SJSA1 (cell line): ENCODE data around the gene KIAA1586. TPM values are rescaled to one million over a fixed set of nuclear protein-coding genes. Genes with fewer than 3 reads are reported as not detected.
A peak's percentile ranks its signal among the peaks of the same experiment; 100 is the strongest.
"Not testable (repeated sequence)": the region's sequence is repeated elsewhere in the genome, so short reads cannot be mapped to it uniquely, and the experiment has no call there.

ENCODE experiments used
- DNase-seq, 2 experiments: peaks; one replicate each; pipeline ENCODE4 v3.0.0-alpha.2; 2015 to 2020; ENCODE audit warnings: low spot score in 2 of 2, low read depth in 1 of 2
- H3K27ac ChIP-seq: fragments of 250-450 bp; sonication (Bioruptor Pico); 2 replicates; pipeline ENCODE4 v1.5.1; 2020; ENCODE audit warnings: mild to moderate bottlenecking, moderate library complexity
- H3K27me3 ChIP-seq: fragments of 250-450 bp; sonication (Bioruptor Pico); replicated peaks from 2 replicates; pipeline ENCODE4 v1.5.1; 2020; ENCODE audit warnings: mild to moderate bottlenecking, moderate library complexity
- H3K36me3 ChIP-seq: fragments of 250-450 bp; sonication (Bioruptor Pico); 2 replicates; pipeline ENCODE4 v1.5.1; 2020; ENCODE audit warnings: mild to moderate bottlenecking
- H3K4me1 ChIP-seq: fragments of 250-450 bp; sonication (Bioruptor Pico); replicated peaks from 2 replicates; pipeline ENCODE4 v1.6.1; 2021; ENCODE audit warnings: mild to moderate bottlenecking
- H3K4me3 ChIP-seq: fragments of 250-450 bp; sonication (Bioruptor Pico); 2 replicates; pipeline ENCODE4 v1.5.1; 2020; ENCODE audit warnings: mild to moderate bottlenecking
- H3K9me3 ChIP-seq: fragments of 250-450 bp; sonication (Bioruptor Pico); replicated peaks from 2 replicates; pipeline ENCODE4 v1.5.1; 2020; ENCODE audit warnings: mild to moderate bottlenecking
- total RNA-seq: library from RNA; depleted of rRNA; stranded (reverse); fragments of >200 nt; shearing (Covaris generic); gene quantifications from 2 replicates; pipeline ENCODE4 v1.2.3, GENCODE V29; 2014

KIAA1586 gene
- total RNA-seq, 1 experiment from 2014 or later: 22.8 TPM

- Histone ChIP-seq H3K4me1 (no peaks in the 10 kb centered on the region), H3K36me3 (peaks cover 6% of the 10 kb centered on the region; the same call in 1 of the 2 replicates), H3K27me3 (no peaks in the 10 kb centered on the region), H3K9me3 (no peaks in the 10 kb centered on the region), H3K4me3 (no peak overlapping the region), H3K27ac (no peak overlapping the region)
- DNase-seq: no peak
Observed at GRCh38 chr6:57068061-57068460, 21.6 kb downstream of the KIAA1586 start.

- no peak overlapping the region for H3K4me3 ChIP-seq
- no peaks in the 10 kb centered on the region for H3K9me3 ChIP-seq
- no peaks in the 10 kb centered on the region for H3K4me1 ChIP-seq
Observed at GRCh38 chr6:57069228-57069627, 22.7 kb downstream of the KIAA1586 start.

GRCh38 chr6:57069920-57070331 lies 23.4 kb downstream of the KIAA1586 start:
- no peak overlapping the region for H3K27ac ChIP-seq
- no peak overlapping the region for H3K4me3 ChIP-seq
- DNase-seq: no peak
- H3K36me3 ChIP-seq: peaks cover 3% of the 10 kb centered on the region; the same call in 1 of the 2 replicates
- H3K9me3 ChIP-seq: no peaks in the 10 kb centered on the region
- no peaks in the 10 kb centered on the region for H3K4me1 ChIP-seq
- H3K27me3 ChIP-seq: no peaks in the 10 kb centered on the region

More at GRCh38 chr6:57069228-57069627, 22.7 kb downstream of the KIAA1586 start:
- H3K27ac ChIP-seq: no peak overlapping the region
- no peak for DNase-seq
- peaks cover 6% of the 10 kb centered on the region; the same call in 1 of the 2 replicates for H3K36me3 ChIP-seq
- H3K27me3 ChIP-seq: no peaks in the 10 kb centered on the region

GRCh38 chr6:57072108-57072507 lies 25.6 kb downstream of the KIAA1586 start:
- H3K4me1 ChIP-seq: no peaks in the 10 kb centered on the region
- H3K4me3 ChIP-seq: no peak overlapping the region
- no peaks in the 10 kb centered on the region for H3K9me3 ChIP-seq
- no peaks in the 10 kb centered on the region for H3K27me3 ChIP-seq
- no peak for DNase-seq
- H3K27ac ChIP-seq: no peak overlapping the region
- H3K36me3 ChIP-seq: no peaks in the 10 kb centered on the region

- H3K36me3 ChIP-seq: no peaks in the 10 kb centered on the region
- DNase-seq: no peak
- H3K27ac ChIP-seq: no peak overlapping the region
- H3K27me3 ChIP-seq: no peaks in the 10 kb centered on the region
- no peaks in the 10 kb centered on the region for H3K4me1 ChIP-seq
- no peak overlapping the region for H3K4me3 ChIP-seq
- no peaks in the 10 kb centered on the region for H3K9me3 ChIP-seq
Observed at GRCh38 chr6:57074383-57074782, 27.9 kb downstream of the KIAA1586 start.

GRCh38 chr6:57075092-57075491 lies 28.6 kb downstream of the KIAA1586 start:
- no peaks in the 10 kb centered on the region for H3K27me3 ChIP-seq
- no peaks in the 10 kb centered on the region for H3K36me3 ChIP-seq
- no peak overlapping the region for H3K27ac ChIP-seq
- DNase-seq: no peak
- H3K4me3 ChIP-seq: no peak overlapping the region
- no peaks in the 10 kb centered on the region for H3K4me1 ChIP-seq
- no peaks in the 10 kb centered on the region for H3K9me3 ChIP-seq

- Histone ChIP-seq H3K4me3 (no peak overlapping the region), H3K9me3 (no peaks in the 10 kb centered on the region), H3K27ac (no peak overlapping the region), H3K27me3 (no peaks in the 10 kb centered on the region), H3K4me1 (no peaks in the 10 kb centered on the region), H3K36me3 (no peaks in the 10 kb centered on the region)
- DNase-seq: no peak
Observed at GRCh38 chr6:57078531-57079207, 32.2 kb downstream of the KIAA1586 start.

- H3K4me3 ChIP-seq: no peak overlapping the region
- H3K27ac ChIP-seq: no peak overlapping the region
- H3K4me1 ChIP-seq: 0 out of 2 replicates have a peak, but pooled peaks cover 4% of the 10 kb centered on the region
- no peak for DNase-seq
- H3K27me3 ChIP-seq: no peaks in the 10 kb centered on the region
- no peaks in the 10 kb centered on the region for H3K9me3 ChIP-seq
- H3K36me3 ChIP-seq: no peaks in the 10 kb centered on the region
Observed at GRCh38 chr6:57085471-57085870, 39.0 kb downstream of the KIAA1586 start.

GRCh38 chr6:57086843-57087242 lies 40.4 kb downstream of the KIAA1586 start:
- H3K4me1 ChIP-seq: peaks cover 9% of the 10 kb centered on the region
- no peaks in the 10 kb centered on the region for H3K27me3 ChIP-seq
- peaks cover 5% of the 10 kb centered on the region for H3K36me3 ChIP-seq
- H3K4me3 ChIP-seq: no peak overlapping the region
- DNase-seq: no peak
- no peaks in the 10 kb centered on the region for H3K9me3 ChIP-seq
- H3K27ac ChIP-seq: no peak overlapping the region

- Histone ChIP-seq H3K4me1 (peaks cover 11% of the 10 kb centered on the region), H3K27me3 (no peaks in the 10 kb centered on the region), H3K9me3 (no peaks in the 10 kb centered on the region), H3K4me3 (no peak overlapping the region), H3K36me3 (peaks cover 14% of the 10 kb centered on the region), H3K27ac (no peak overlapping the region)
- DNase-seq: no peak
Observed at GRCh38 chr6:57087916-57088315, 41.4 kb downstream of the KIAA1586 start.

- H3K27ac ChIP-seq: no peak overlapping the region
- no peaks in the 10 kb centered on the region for H3K9me3 ChIP-seq
- no peaks in the 10 kb centered on the region for H3K27me3 ChIP-seq
- H3K4me3 ChIP-seq: peak overlapping the region; percentile 62
- H3K36me3 ChIP-seq: peaks cover 24% of the 10 kb centered on the region
- peaks cover 11% of the 10 kb centered on the region for H3K4me1 ChIP-seq
- DNase-seq: no peak
Observed at GRCh38 chr6:57089265-57089664, 42.8 kb downstream of the KIAA1586 start.

- Histone ChIP-seq H3K27me3 (no peaks in the 10 kb centered on the region), H3K4me1 (peaks cover 11% of the 10 kb centered on the region), H3K27ac (peak within 1 kb of the TSS; percentile 59), H3K4me3 (peak within 1 kb of the TSS; percentile 62), H3K9me3 (no peaks in the 10 kb centered on the region), H3K36me3 (peaks cover 27% of the 10 kb centered on the region)
- peak; percentile 98 for DNase-seq
Observed at GRCh38 chr6:57089687-57090457, 43.4 kb downstream of the KIAA1586 start, which contains the start of gene ZNF451. TSS of gene ZNF451 (plus strand) at chr6:57090188. CDS start at chr6:57090254, 66 bp downstream.

- H3K9me3 ChIP-seq, DNase-seq, H3K27ac ChIP-seq, H3K27me3 ChIP-seq: not testable (repeated sequence)
- H3K4me3 ChIP-seq: peak overlapping the region; percentile 62
- H3K4me1 ChIP-seq: peaks cover 11% of the 10 kb centered on the region
- peaks cover 29% of the 10 kb centered on the region for H3K36me3 ChIP-seq
Observed at GRCh38 chr6:57090458-57091067, 44.1 kb downstream of the KIAA1586 start.

GRCh38 chr6:57091375-57091774 lies 44.9 kb downstream of the KIAA1586 start:
- not testable (repeated sequence) for H3K27me3 ChIP-seq, DNase-seq, H3K4me3 ChIP-seq, H3K27ac ChIP-seq, H3K9me3 ChIP-seq
- Histone ChIP-seq H3K4me1 (peaks cover 11% of the 10 kb centered on the region), H3K36me3 (peaks cover 29% of the 10 kb centered on the region)
